ENCODE results near the gene ETS1.

The ETS1 gene

DNA sequence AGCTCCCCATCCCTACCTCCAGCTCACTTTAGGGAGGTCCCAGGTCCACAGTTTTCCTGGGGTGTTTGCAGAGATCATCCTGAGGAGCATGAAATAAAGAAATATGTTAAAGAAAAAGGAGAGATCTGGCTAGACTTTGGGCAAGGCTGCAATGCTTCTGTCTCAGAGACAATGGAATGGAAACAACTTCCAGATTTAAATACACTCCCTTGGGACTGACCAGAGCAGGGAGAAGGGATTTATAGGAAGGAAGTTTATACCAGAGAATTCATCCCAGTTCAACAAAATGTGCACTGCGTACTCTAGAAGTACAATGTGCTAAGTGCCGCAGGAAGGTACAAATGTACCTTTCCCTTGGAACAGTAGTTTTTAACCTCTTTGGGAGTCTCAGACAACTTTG, 40.4 kb downstream of the ETS1 start:
- H3K27me3 Mint-ChIP-seq, result no peaks in the 10 kb centered on the region
- ATAC-seq (ENCODE audit: low read depth), result no peak
- H3K36me3 Mint-ChIP-seq, result no peaks in the 10 kb centered on the region
- no peak for DNase-seq (ENCODE audit: low spot score in 2 of 2)
- no peak overlapping the region for H3K27ac Mint-ChIP-seq
- no peak overlapping the region for H3K4me3 Mint-ChIP-seq
- no peaks in the 10 kb centered on the region for H3K9me3 Mint-ChIP-seq
- H3K4me1 Mint-ChIP-seq, result peaks cover 35% of the 10 kb centered on the region

- Mint-ChIP-seq H3K4me3 (no peak overlapping the region), H3K4me1 (peaks cover 19% of the 10 kb centered on the region), H3K36me3 (no peaks in the 10 kb centered on the region), H3K27ac (no peak overlapping the region), H3K27me3 (no peaks in the 10 kb centered on the region), H3K9me3 (no peaks in the 10 kb centered on the region)
- ATAC-seq (ENCODE audit: low read depth) (no peak), DNase-seq (ENCODE audit: low spot score in 2 of 2) (no peak)
Observed at GRCh38 chr11:128544471-128545051, 42.8 kb downstream of the ETS1 start.

DNA sequence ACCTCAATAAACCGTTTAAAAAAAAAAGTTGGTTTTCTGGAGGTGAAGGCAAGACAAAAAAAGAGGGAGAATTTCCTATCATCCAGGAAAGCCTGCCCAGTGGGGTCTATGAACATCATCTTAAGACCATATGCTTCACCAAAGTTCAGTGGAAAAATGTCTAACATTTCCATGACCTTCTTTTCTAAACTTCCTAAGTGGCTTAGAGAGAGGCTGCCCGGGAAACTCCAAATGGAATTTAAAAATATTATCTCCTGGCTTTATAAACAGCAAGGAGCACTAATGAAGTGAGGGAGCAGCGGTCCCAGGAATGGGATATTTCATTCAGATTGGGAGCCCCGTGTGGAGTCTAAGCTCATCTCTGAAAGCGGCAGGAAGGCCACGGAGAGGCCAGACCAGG, 46.9 kb downstream of the ETS1 start:
- Mint-ChIP-seq H3K36me3 (no peaks in the 10 kb centered on the region), H3K4me3 (no peak overlapping the region), H3K4me1 (peaks cover 15% of the 10 kb centered on the region), H3K27ac (peak overlapping the region; percentile 38), H3K9me3 (no peaks in the 10 kb centered on the region), H3K27me3 (no peaks in the 10 kb centered on the region)
- ATAC-seq (ENCODE audit: low read depth) (no peak), DNase-seq (ENCODE audit: low spot score in 2 of 2) (no peak)

- no peak for DNase-seq (ENCODE audit: low spot score in 2 of 2)
- peaks cover 2% of the 10 kb centered on the region for H3K36me3 Mint-ChIP-seq
- H3K27me3 Mint-ChIP-seq, result no peaks in the 10 kb centered on the region
- no peak overlapping the region for H3K4me3 Mint-ChIP-seq
- H3K27ac Mint-ChIP-seq, result no peak overlapping the region
- no peaks in the 10 kb centered on the region for H3K9me3 Mint-ChIP-seq
- H3K4me1 Mint-ChIP-seq, result peaks cover 10% of the 10 kb centered on the region
- ATAC-seq (ENCODE audit: low read depth), result no peak
Observed at GRCh38 chr11:128536506-128536905, 50.9 kb downstream of the ETS1 start.

DNA sequence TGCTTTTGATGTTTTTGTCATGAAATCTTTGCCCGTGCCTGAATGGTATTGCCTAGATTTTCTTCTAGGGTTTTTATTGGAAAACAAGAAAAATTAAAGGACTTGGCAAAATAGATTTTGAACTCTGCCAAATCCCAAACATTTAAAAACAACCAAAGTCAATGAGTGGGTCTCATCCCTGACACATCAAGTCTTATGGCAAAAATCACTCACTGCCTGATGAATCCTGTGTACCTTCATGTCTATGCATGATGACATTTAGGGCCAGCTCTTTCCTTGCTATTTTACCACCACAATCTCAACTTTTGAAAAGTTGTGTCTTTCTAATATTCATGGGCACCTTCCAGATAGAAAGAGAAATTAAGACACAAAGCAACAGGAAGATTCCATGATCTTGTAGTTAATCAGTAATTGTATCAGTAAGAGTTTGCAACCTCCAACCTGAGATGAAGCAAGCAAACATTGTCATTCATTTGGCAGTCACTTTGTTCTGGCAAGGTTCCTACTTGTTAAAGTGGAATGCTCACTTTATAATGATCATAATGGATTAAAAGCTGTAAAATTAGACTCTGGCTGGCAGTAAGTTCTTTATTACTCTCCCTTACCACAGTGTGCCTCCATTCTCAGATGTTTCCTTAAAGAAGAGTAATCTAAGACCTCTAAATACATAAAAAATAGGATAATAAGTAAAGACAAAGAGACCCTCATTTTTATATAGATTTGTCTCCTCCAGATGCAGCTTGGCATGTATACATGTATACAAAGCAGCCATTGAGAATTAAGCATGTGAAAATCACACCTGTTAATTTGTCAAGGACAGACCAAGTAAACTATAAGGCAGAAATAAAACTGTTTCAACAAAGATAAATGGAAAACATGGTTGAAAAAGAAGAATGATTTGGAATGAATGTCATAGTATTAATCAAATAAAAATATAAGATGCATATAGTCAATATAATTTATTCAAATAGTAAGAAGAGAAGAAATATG, 51.6 kb downstream of the ETS1 start:
- DNase-seq (ENCODE audit: low spot score in 2 of 2) (no peak), ATAC-seq (ENCODE audit: low read depth) (no peak)
- Mint-ChIP-seq H3K9me3 (no peaks in the 10 kb centered on the region), H3K4me3 (no peak overlapping the region), H3K4me1 (peaks cover 7% of the 10 kb centered on the region), H3K27me3 (no peaks in the 10 kb centered on the region), H3K27ac (no peak overlapping the region), H3K36me3 (peaks cover 2% of the 10 kb centered on the region)

DNA sequence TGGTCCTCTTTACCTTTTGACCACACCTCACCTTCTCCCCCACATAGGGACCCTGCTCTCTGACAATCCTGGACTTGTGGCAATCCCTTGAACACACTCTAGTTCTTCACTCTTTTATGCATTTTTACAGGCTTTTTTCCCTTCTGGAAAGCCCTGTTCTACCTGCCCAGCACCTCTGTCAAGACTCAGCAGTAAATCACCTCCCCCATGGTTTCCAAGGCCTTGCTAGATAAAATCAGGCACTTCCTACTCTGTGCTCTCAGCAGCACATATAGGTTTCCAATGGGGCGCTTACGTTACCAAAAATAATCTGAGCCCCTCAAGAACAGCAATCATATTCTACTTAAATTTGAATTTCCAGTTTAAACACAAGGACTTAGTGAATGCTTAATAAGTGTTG, 53.9 kb downstream of the ETS1 start:
- Mint-ChIP-seq H3K9me3 (no peaks in the 10 kb centered on the region), H3K27ac (no peak overlapping the region), H3K36me3 (peaks cover 2% of the 10 kb centered on the region), H3K4me1 (peaks cover 9% of the 10 kb centered on the region), H3K27me3 (no peaks in the 10 kb centered on the region), H3K4me3 (no peak overlapping the region)
- no peak for DNase-seq (ENCODE audit: low spot score in 2 of 2)
- no peak for ATAC-seq (ENCODE audit: low read depth)

DNA sequence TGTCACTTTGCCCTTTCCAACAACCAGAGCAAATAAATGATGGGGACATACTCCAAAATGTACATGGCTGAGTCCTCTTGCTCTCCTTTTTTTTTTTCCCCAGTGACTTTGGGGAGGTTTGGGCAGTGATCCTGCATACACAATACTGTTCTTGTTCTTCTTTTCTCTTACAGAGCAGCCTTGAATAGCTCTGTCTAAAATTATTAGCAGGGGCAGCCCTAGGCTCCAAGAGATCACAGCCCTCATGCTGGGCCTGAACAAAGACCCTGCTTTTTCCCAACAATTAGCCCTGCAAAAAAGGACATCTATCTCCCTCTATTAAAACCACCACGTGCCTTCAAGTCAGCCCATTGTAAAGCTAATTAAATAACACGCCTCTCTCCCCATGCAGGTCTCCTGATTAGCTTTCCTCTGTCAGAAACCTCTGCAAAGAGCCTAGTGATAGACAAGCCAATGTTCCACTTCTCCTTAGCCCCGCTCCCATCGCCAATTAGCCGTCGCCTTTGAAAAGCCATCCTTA, 54.7 kb downstream of the ETS1 start:
- H3K9me3 Mint-ChIP-seq, result no peaks in the 10 kb centered on the region
- no peaks in the 10 kb centered on the region for H3K27me3 Mint-ChIP-seq
- no peak overlapping the region for H3K4me3 Mint-ChIP-seq
- DNase-seq (ENCODE audit: low spot score in 2 of 2), result no peak
- no peak overlapping the region for H3K27ac Mint-ChIP-seq
- peaks cover 15% of the 10 kb centered on the region for H3K4me1 Mint-ChIP-seq
- no peak for ATAC-seq (ENCODE audit: low read depth)
- peaks cover 2% of the 10 kb centered on the region for H3K36me3 Mint-ChIP-seq

- H3K9me3 Mint-ChIP-seq, result no peaks in the 10 kb centered on the region
- ATAC-seq (ENCODE audit: low read depth), result no peak
- H3K36me3 Mint-ChIP-seq, result peaks cover 2% of the 10 kb centered on the region
- H3K27me3 Mint-ChIP-seq, result no peaks in the 10 kb centered on the region
- no peak for DNase-seq (ENCODE audit: low spot score in 2 of 2)
- H3K4me1 Mint-ChIP-seq, result peaks cover 15% of the 10 kb centered on the region
- no peak overlapping the region for H3K4me3 Mint-ChIP-seq
- H3K27ac Mint-ChIP-seq, result no peak overlapping the region
Observed at GRCh38 chr11:128532016-128532571, 55.3 kb downstream of the ETS1 start.

- H3K36me3 Mint-ChIP-seq, result peaks cover 2% of the 10 kb centered on the region
- H3K4me1 Mint-ChIP-seq, result peaks cover 15% of the 10 kb centered on the region
Observed at GRCh38 chr11:128531588-128531987, 55.8 kb downstream of the ETS1 start.

GRCh38 chr11:128530118-128531074, 57.0 kb downstream of the ETS1 start:
- DNase-seq (ENCODE audit: low spot score in 2 of 2) (no peak), ATAC-seq (ENCODE audit: low read depth) (no peak)
- Mint-ChIP-seq H3K4me3 (no peak overlapping the region), H3K4me1 (peaks cover 13% of the 10 kb centered on the region), H3K27ac (no peak overlapping the region), H3K27me3 (no peaks in the 10 kb centered on the region), H3K36me3 (peaks cover 2% of the 10 kb centered on the region), H3K9me3 (no peaks in the 10 kb centered on the region)

More at GRCh38 chr11:128531588-128531987, 55.8 kb downstream of the ETS1 start:
- Mint-ChIP-seq H3K4me3 (no peak overlapping the region), H3K9me3 (no peaks in the 10 kb centered on the region), H3K27me3 (no peaks in the 10 kb centered on the region), H3K27ac (no peak overlapping the region)
- DNase-seq (ENCODE audit: low spot score in 2 of 2) (no peak), ATAC-seq (ENCODE audit: low read depth) (no peak)

- H3K36me3 Mint-ChIP-seq, result no peaks in the 10 kb centered on the region
- H3K4me3 Mint-ChIP-seq, result no peak overlapping the region
- no peaks in the 10 kb centered on the region for H3K9me3 Mint-ChIP-seq
- no peak for DNase-seq (ENCODE audit: low spot score in 2 of 2)
- H3K27me3 Mint-ChIP-seq, result no peaks in the 10 kb centered on the region
- ATAC-seq (ENCODE audit: low read depth), result no peak
- peaks cover 16% of the 10 kb centered on the region for H3K4me1 Mint-ChIP-seq
- no peak overlapping the region for H3K27ac Mint-ChIP-seq
Observed at GRCh38 chr11:128528294-128528693, 59.1 kb downstream of the ETS1 start.

DNA sequence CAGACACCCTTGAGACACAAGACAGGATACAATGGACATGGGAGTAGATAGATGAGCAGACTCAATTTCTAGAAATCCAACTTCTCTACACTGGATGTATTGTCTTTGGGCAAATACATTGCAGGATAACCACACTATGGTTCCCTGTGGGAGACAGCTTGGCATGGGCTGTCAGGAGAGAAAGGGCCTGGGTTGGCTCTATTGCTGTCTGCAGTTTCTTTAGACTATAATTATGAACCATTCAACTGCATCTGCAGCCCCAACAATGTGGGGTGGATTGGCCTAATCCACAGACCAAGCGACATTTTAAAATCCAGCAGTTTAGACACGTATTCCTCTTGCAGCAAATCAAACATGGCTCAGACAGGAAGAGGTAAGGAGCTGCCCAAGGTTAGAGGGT, 60.3 kb downstream of the ETS1 start:
- no peaks in the 10 kb centered on the region for H3K9me3 Mint-ChIP-seq
- no peaks in the 10 kb centered on the region for H3K36me3 Mint-ChIP-seq
- no peak overlapping the region for H3K27ac Mint-ChIP-seq
- peaks cover 21% of the 10 kb centered on the region for H3K4me1 Mint-ChIP-seq
- ATAC-seq (ENCODE audit: low read depth) (no peak), DNase-seq (ENCODE audit: low spot score in 2 of 2) (no peak)
- no peak overlapping the region for H3K4me3 Mint-ChIP-seq
- no peaks in the 10 kb centered on the region for H3K27me3 Mint-ChIP-seq

DNA sequence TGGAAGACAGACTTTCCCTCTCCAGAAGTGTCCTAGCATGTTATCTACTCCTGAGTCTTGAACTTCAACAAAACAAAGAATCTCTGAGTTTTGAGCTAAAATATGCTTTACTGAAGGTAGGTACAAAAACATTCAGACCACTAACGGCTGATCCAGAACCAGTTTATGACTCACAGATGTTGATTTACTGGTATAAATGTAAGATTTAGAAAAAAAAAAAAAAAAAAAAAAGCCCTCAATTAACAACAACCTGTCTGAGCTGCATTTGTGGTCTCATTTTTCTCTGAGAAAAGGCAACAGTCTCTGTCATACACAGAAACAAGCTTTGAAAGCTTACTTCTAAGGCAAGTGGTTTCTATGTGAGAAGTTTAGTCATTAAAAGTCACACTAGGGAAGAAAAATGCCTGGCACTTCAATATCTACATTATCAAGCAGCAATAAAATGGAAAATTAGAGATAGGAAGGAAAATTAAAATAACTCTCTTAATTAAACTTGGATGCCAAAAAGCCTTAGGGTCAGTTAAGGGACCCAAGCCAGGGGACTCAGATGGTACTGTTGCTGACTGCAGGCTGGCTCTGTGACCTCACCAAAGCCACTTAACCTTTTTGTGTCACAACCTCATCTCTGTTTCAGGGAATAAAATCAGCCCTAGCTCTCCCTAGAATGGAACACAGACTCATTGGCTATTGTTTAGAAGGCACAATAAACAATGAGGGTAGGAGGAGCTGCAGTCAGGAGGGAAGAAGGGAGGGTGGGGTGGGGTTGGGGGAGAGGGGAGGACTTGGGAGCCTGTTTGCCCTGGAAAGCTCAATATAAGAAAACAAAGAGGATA, 61.7 kb downstream of the ETS1 start:
- ATAC-seq (ENCODE audit: low read depth) (no peak), DNase-seq (ENCODE audit: low spot score in 2 of 2) (no peak)
- Mint-ChIP-seq H3K4me3 (no peak overlapping the region), H3K9me3 (no peaks in the 10 kb centered on the region), H3K4me1 (peaks cover 19% of the 10 kb centered on the region), H3K27me3 (no peaks in the 10 kb centered on the region), H3K27ac (peak overlapping the region; percentile 31), H3K36me3 (peaks cover 2% of the 10 kb centered on the region)
